ENCODE results near the gene USO1. TPM values are rescaled to one million over a fixed set of nuclear protein-coding genes. Genes with fewer than 3 reads are reported as not detected.

USO1 gene
- polyA plus RNA-seq, 1 donor (not counting 4 experiments of a cell fraction or from before 2014, with no cell fraction given): 75.4 TPM

- H3K36me3 ChIP-seq (ENCODE audit: control insufficient read depth in 2 of 2, extremely low read depth in 1 of 2, insufficient read depth in 2 of 2, low read length in 2 of 2): peaks cover 6 to 19% of the 10 kb centered on the region in 2 experiments
- TF ChIP-seq CTCF (optimal IDR thresholded peaks at IDR 0.05 in 1 of 3, IDR thresholded peaks at IDR 0.05 in 1 of 3, conservative IDR thresholded peaks at IDR 0.05 in 1 of 3; ENCODE audit: extremely low read depth in 1 of 3, insufficient read depth in 2 of 3, low read length in 3 of 3): no peak
- TF ChIP-seq EZH2 (IDR thresholded peaks at IDR 0.05; ENCODE audit: low read length): no peak
- H2AFZ ChIP-seq (ENCODE audit: control insufficient read depth, low read length): no peak overlapping the region
- no peak overlapping the region for H3K27ac ChIP-seq (ENCODE audit: control insufficient read depth, insufficient read depth, low read length)
- dilution Hi-C loops (cut with MboI; ENCODE audit: extremely low pct_ligation_motif_present, low sequenced_read_pairs): no loop called here
- H3K4me3 ChIP-seq (ENCODE audit: control insufficient read depth in 2 of 3, extremely low read depth in 1 of 3, insufficient read depth in 2 of 3, low read depth in 1 of 3, low read length in 3 of 3): no peak overlapping the region
- H3K4me1 ChIP-seq (ENCODE audit: control insufficient read depth, extremely low read depth, insufficient read depth, low read length): peaks cover 5% of the 10 kb centered on the region
- H3K27me3 ChIP-seq (ENCODE audit: control insufficient read depth, extremely low read depth, insufficient read depth, low read length): no peaks in the 10 kb centered on the region
- no peaks in the 10 kb centered on the region for H3K9me3 ChIP-seq (ENCODE audit: control insufficient read depth, low read depth, low read length)
- no peak overlapping the region for H3K9ac ChIP-seq (ENCODE audit: control insufficient read depth, extremely low read depth, insufficient read depth, low read length)
- H3K9me1 ChIP-seq (ENCODE audit: control insufficient read depth, extremely low read depth, insufficient read depth, low read length): no peaks in the 10 kb centered on the region
- H3K4me2 ChIP-seq (ENCODE audit: control insufficient read depth, extremely low read depth, insufficient read depth, low read depth, low read length): no peak overlapping the region
- H3K79me2 ChIP-seq (ENCODE audit: control insufficient read depth, insufficient read depth, low read length): no peaks in the 10 kb centered on the region
- DNase-seq (ENCODE audit: low read depth, low spot score) (no peak), FAIRE-seq (no peak)
- no peaks in the 10 kb centered on the region for H4K20me1 ChIP-seq (ENCODE audit: control insufficient read depth, extremely low read depth, insufficient read depth, low read length)
Measured at GRCh38 chr4:75781305-75781704, 56.9 kb downstream of the USO1 start.

GRCh38 chr4:75786526-75786925 is 62.1 kb downstream of the USO1 start:
- peaks cover 10 to 15% of the 10 kb centered on the region in 2 experiments for H3K36me3 ChIP-seq (ENCODE audit: control insufficient read depth in 2 of 2, extremely low read depth in 1 of 2, insufficient read depth in 2 of 2, low read length in 2 of 2)
- H3K9ac ChIP-seq (ENCODE audit: control insufficient read depth, extremely low read depth, insufficient read depth, low read length): no peak overlapping the region
- no peaks in the 10 kb centered on the region for H3K4me1 ChIP-seq (ENCODE audit: control insufficient read depth, extremely low read depth, insufficient read depth, low read length)
- no peaks in the 10 kb centered on the region for H3K9me1 ChIP-seq (ENCODE audit: control insufficient read depth, extremely low read depth, insufficient read depth, low read length)
- no peak overlapping the region for H3K27ac ChIP-seq (ENCODE audit: control insufficient read depth, insufficient read depth, low read length)
- H3K27me3 ChIP-seq (ENCODE audit: control insufficient read depth, extremely low read depth, insufficient read depth, low read length): no peaks in the 10 kb centered on the region
- dilution Hi-C loops (cut with MboI; ENCODE audit: extremely low pct_ligation_motif_present, low sequenced_read_pairs): no loop called here
- no peak for TF ChIP-seq EZH2 (IDR thresholded peaks at IDR 0.05; ENCODE audit: low read length)
- TF ChIP-seq CTCF (optimal IDR thresholded peaks at IDR 0.05 in 1 of 3, IDR thresholded peaks at IDR 0.05 in 1 of 3, conservative IDR thresholded peaks at IDR 0.05 in 1 of 3; ENCODE audit: extremely low read depth in 1 of 3, insufficient read depth in 2 of 3, low read length in 3 of 3): no peak
- no peak overlapping the region for H2AFZ ChIP-seq (ENCODE audit: control insufficient read depth, low read length)
- H4K20me1 ChIP-seq (ENCODE audit: control insufficient read depth, extremely low read depth, insufficient read depth, low read length): no peaks in the 10 kb centered on the region
- H3K9me3 ChIP-seq (ENCODE audit: control insufficient read depth, low read depth, low read length): no peaks in the 10 kb centered on the region
- H3K79me2 ChIP-seq (ENCODE audit: control insufficient read depth, insufficient read depth, low read length): no peaks in the 10 kb centered on the region
- H3K4me2 ChIP-seq (ENCODE audit: control insufficient read depth, extremely low read depth, insufficient read depth, low read depth, low read length): no peak overlapping the region
- no peak overlapping the region for H3K4me3 ChIP-seq (ENCODE audit: control insufficient read depth in 2 of 3, extremely low read depth in 1 of 3, insufficient read depth in 2 of 3, low read depth in 1 of 3, low read length in 3 of 3)
- FAIRE-seq (no peak), DNase-seq (ENCODE audit: low read depth, low spot score) (no peak)
